B cell (primary cell): ENCODE results near the gene CCNB1IP1.

ENCODE experiments used
- EZH2 ChIP-seq: IDR thresholded peaks from 2 replicates; pipeline ENCODE4 v1.6.1; 2012; ENCODE audit warnings: borderline replicate concordance, low read depth, mild to moderate bottlenecking, moderate library complexity, low read length; ENCODE audit not compliant: insufficient read depth, poor library complexity, severe bottlenecking
- TF ChIP-seq, protein P1 (sequence below): fragments of 200-600 bp; IDR thresholded peaks from one replicate; pipeline ENCODE4 v1.8.0; 2022; ENCODE audit warnings: antibody characterized with exemption, mild to moderate bottlenecking

DNA sequence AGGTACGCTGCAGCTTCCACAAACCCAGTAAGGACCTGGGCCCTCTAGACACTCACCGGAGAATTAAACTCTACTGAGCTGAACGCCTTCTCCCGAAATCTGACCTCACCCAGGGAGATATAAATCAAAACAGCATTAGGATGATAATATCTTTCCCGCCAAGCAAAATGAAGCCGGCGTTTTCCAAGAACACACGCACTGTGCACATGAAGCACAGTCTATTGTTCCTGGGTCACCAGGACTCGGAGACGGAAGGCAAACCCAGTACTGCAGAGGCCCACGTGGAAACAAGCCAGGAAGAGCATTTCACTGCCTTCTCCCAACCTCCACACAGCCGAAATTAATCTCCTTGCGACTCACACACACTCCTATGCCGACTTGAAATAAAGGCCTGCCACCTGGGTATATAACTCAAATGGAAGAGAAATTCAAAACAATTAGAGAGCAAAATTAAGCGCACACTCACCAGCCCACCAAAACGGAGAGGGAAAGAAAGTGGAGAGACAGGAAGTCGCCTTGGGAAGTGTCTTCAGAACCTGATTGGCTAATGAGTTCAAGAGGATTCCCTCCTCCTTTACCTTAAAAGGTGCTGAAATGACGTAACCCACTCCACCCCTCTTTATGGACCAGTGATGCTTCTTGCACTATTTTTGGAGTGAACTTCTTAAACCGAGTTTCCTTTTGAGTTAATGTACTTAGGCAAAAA, at the start of gene CCNB1IP1:
- TF ChIP-seq, protein P1, sequence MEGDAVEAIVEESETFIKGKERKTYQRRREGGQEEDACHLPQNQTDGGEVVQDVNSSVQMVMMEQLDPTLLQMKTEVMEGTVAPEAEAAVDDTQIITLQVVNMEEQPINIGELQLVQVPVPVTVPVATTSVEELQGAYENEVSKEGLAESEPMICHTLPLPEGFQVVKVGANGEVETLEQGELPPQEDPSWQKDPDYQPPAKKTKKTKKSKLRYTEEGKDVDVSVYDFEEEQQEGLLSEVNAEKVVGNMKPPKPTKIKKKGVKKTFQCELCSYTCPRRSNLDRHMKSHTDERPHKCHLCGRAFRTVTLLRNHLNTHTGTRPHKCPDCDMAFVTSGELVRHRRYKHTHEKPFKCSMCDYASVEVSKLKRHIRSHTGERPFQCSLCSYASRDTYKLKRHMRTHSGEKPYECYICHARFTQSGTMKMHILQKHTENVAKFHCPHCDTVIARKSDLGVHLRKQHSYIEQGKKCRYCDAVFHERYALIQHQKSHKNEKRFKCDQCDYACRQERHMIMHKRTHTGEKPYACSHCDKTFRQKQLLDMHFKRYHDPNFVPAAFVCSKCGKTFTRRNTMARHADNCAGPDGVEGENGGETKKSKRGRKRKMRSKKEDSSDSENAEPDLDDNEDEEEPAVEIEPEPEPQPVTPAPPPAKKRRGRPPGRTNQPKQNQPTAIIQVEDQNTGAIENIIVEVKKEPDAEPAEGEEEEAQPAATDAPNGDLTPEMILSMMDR = no peak
- TF ChIP-seq EZH2 = no peak
